Fibroblast of skin of scalp (primary cell): ENCODE results near the gene PRDM13.
"Not testable (repeated sequence)": the region's sequence is repeated elsewhere in the genome, so short reads cannot be mapped to it uniquely, and the experiment has no call there.

Experiments used
- DNase-seq: peaks from one replicate; pipeline ENCODE4 v3.0.0-alpha.2; 2013

The PRDM13 gene

GRCh38 chr6:99629293-99629692 is 22.7 kb downstream of the PRDM13 start:
- no peak for DNase-seq

GRCh38 chr6:99637629-99638028 is 31.0 kb downstream of the PRDM13 start:
- DNase-seq = no peak

GRCh38 chr6:99638358-99638757 is 31.7 kb downstream of the PRDM13 start:
- DNase-seq = not testable (repeated sequence)

- no peak for DNase-seq
Observed at GRCh38 chr6:99641270-99641669, 34.6 kb downstream of the PRDM13 start.

GRCh38 chr6:99645986-99646385 is 39.4 kb downstream of the PRDM13 start:
- DNase-seq = no peak

GRCh38 chr6:99650091-99650571 is 43.5 kb downstream of the PRDM13 start:
- DNase-seq = not testable (repeated sequence)

GRCh38 chr6:99660206-99660605 is 53.6 kb downstream of the PRDM13 start:
- no peak for DNase-seq

- no peak for DNase-seq
Observed at GRCh38 chr6:99661870-99662269, 55.2 kb downstream of the PRDM13 start.

- no peak for DNase-seq
Observed at GRCh38 chr6:99662616-99663015, 56.0 kb downstream of the PRDM13 start.
